GM21381 (cell line): ENCODE data around the gene KRTAP20-3.

ENCODE experiments used
- ATAC-seq: cut with Tn5 transposase; IDR thresholded peaks from one replicate; pipeline ENCODE4 v1.9.1; 2021; ENCODE audit warnings: mild to moderate bottlenecking, moderate library complexity; ENCODE audit not compliant: unreplicated experiment

KRTAP20-3 gene

DNA sequence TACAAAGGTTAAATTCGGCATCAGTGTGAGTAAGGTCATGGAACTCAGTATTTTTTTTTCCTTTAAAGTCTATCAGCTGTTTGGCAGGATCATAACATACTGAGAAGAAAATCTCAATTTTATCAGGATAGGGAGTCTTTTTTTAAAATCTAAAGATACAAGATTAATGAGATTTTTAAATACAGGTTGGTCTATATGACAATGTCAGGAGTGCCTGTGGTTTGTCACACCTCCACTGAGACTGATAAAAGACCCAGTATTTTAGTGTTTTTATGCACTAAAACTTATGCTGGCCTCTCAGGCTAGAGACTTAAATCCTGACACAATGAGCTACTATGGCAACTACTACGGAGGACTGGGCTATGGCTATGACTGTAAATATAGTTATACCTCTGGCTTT lies at the start of gene KRTAP20-3:
Gene KRTAP20-3 (plus strand): TSS at position 301 of the 400 bp plus-strand sequence.
- ATAC-seq: no peak

- no peak for ATAC-seq
Observed at GRCh38 chr21:30598802-30599201, 43.9 kb upstream of the KRTAP20-3 start, which contains the start of gene KRTAP6-2. Gene KRTAP6-2 (minus strand): TSS chr21:30598902. CDS start chr21:30598874, 28 bp downstream.

GRCh38 chr21:30600787-30601186 lies 41.9 kb upstream of the KRTAP20-3 start, which contains the start of gene KRTAP22-1:
Gene KRTAP22-1 (plus strand): TSS chr21:30601087.
- ATAC-seq: no peak

DNA sequence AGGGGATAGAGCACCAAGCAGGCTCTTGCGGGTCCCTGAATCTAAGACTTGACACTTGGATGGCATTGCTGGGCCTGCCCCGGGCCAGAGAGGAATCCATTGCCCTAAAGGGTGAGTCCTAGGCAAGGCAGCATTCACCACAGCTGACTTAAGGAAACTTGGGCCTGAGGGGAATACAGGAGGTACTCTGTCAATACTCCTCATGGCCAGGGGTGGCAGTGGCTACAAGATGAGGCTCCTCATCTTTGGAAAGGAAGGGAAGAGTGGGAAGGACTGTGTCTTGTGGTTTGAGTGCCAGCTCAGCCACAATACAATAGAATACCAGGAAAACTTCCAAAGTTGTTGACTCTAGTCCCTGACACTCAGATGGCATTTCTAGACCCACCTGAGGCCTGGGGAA lies 36.7 kb upstream of the KRTAP20-3 start:
- no peak for ATAC-seq

DNA sequence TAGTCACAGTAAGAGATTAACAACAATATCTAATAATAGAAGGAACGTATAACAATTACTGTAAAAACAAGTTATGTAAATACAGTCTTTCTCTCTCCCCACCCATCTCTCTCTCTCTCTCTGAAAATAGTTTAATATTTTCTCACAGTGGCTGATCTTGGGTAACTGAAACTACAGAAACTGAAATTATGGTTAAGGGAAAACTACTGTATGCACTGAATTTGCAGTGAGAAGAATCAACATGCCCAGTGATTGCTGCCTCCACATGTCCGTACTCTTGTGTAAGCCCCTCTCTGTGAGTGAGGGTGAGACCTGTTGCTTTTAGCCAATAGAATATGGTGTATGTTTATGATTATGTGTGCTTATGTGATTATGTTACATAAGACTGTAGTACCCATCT lies 30.5 kb upstream of the KRTAP20-3 start:
- ATAC-seq: no peak

DNA sequence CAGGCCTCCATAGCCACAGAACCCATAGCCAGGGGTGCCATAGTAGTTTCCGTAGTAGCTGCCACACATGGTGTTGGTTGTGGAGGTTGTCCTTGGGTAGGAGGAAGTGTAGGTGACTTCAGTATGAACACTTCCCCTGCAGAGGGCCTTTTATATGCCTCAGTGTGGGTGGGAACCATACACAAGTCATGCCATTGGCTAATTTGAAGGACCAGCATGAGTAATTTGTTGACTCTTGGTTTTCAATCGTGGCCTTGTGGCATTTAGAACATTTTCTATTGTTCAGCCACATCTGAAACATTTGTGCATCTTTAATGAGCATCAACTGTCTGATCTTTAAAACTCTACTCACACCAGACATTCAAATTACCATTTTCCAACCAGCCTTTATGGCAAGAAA lies 28.8 kb upstream of the KRTAP20-3 start, which contains the start of gene KRTAP6-1:
Gene KRTAP6-1 (minus strand): TSS at position 95 of the 400 bp plus-strand sequence. CDS start 26 bp downstream, at position 69.
- no peak for ATAC-seq

DNA sequence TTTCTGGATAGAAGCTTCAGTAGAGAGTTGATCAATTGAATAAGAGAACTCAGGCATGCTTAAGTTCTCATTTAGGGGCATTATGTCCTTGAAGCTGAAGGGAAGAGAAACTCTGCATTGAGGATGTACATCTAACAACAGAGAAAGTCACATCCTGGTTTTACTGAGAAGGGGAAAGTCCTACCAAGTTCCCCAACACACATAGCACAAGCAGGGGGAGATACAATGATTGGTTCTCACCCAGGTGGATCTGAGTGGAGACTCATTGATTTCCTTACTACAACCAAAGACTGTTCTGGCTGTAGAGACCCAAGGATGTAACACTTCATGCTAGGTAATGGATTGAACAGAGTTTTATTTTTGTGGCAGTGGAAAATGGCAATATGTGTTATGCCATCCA lies 27.5 kb upstream of the KRTAP20-3 start:
- no peak for ATAC-seq

- no peak for ATAC-seq
Observed at GRCh38 chr21:30616125-30616524, 26.5 kb upstream of the KRTAP20-3 start, which contains the start of gene KRTAP20-1. Gene KRTAP20-1 (plus strand): TSS chr21:30616425. CDS start chr21:30616455, 30 bp downstream.

- ATAC-seq: no peak
Observed at GRCh38 chr21:30620080-30620479, 22.6 kb upstream of the KRTAP20-3 start.

DNA sequence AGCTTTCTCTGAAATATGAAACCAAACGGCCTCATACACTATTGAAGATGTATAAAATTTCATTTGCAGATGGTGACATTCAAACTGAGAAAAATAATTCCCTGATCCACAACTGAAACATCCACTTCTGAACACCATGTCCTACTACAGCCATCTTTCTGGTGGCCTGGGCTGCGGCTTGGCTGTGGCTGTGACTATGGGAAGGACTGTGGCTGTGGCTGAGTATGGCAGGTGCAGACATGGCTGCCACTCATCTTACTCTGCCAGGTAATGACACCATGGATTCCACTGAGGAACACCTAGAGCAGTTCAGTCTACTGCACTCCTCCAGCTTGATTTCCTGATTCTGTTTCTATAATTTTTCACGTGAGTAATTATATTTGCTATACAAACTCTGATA lies 22.1 kb upstream of the KRTAP20-3 start, which contains the start of gene KRTAP20-4:
Gene KRTAP20-4 (plus strand): TSS at position 106 of the 400 bp plus-strand sequence.
- no peak for ATAC-seq

GRCh38 chr21:30623362-30623761 lies 19.3 kb upstream of the KRTAP20-3 start:
- ATAC-seq: no peak

DNA sequence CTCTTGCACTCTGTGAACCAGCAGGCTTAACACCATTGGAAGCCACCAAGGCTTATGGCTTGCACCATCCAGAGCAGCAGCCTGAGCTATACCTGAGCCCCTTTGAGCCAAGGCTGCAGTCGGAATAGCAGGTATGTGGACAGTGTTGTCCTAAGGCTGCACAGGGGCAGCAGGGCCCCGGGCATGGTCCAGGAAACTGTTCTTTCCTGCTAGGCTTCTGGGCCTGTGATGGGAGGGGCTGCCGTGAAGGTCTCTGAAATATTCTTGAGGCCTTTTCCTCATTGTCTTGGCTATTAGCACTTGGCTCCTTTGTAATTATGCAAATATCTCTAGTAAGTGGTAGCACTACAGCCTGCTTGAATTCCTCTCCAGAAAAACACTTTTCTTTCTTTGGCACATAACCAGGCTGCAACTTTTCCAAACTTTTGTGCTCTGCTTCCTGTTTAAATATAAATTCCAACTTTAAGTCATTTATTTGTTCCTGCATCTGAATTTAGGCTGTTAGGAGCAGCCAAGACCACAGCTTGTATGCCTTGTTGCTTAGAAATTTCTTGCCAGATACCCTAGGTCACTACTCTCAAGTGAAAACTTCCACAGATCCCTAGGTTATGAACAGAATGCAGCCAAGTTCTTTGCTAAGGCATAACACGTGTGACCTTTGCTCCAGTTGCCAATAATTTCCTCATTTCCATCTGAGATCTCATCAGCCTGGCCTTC lies 17.1 kb upstream of the KRTAP20-3 start:
- no peak for ATAC-seq

GRCh38 chr21:30628109-30628508 lies 14.6 kb upstream of the KRTAP20-3 start:
- no peak for ATAC-seq

- no peak for ATAC-seq
Observed at GRCh38 chr21:30629200-30629599, 13.5 kb upstream of the KRTAP20-3 start.

DNA sequence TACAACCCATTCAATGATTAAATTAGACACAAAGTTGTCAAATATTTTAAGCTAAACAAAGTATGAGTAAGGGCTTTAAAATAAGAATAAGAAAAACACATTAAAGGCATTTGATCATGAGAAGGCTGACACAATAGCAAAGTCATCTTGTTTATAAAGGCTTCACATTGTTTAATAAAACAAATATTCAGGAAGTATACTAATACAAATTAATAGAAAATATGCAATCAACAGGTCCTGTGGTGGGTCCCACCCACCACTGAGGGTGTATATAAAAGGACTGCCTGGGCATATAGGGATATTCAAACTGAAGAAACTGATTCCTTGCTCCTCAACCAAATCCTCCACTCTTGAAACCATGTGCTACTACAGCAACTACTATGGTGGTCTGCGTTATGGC lies 7.8 kb upstream of the KRTAP20-3 start, which contains the start of gene KRTAP20-2:
Gene KRTAP20-2 (plus strand): TSS at position 301 of the 400 bp plus-strand sequence. CDS start 58 bp downstream, at position 359.
- no peak for ATAC-seq

GRCh38 chr21:30638686-30639085 lies 4.0 kb upstream of the KRTAP20-3 start:
- no peak for ATAC-seq

DNA sequence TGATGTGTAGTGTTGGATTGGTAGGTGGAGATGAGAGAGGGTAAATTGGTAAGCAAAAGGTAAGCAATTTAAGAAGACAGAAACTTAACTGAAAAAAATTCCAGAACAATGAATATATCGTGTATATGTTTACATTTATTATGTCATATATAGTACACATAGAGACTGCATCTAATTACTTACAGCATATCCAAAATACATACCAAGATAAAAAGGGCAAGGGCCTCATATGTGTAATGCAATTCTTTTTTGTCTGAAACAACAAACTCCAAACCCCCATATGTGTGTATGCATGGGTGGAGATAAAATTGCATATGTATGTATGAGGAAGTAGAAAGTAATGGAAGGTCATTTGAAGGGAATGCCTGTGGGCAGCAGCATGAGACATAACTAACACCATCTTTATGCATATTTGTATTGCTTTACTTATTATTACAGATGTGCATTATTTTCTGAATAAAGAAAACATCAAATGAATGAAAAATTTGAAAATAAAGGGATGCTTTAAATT lies 4.3 kb downstream of the KRTAP20-3 start:
- no peak for ATAC-seq

GRCh38 chr21:30652891-30653290 lies 10.2 kb downstream of the KRTAP20-3 start:
- no peak for ATAC-seq

DNA sequence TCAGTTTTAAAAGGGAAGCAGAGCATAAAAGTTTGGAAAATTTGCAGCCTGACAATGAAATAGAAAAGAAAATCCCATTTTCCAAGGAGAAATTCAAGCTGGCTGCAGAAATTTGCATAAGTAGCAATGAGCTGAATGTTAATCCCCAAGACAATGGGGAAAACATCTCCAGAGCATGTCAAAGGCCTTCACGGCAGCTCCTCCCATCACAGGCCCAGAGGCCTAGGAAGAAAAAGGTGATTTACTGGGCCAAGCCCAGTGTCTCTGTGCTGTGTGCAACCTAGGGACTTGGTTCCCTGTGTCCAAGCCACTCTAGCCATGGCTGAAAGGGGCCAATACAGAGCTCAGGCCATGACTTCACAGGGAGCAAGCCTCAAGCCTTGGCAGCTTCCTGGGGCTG lies 26.1 kb downstream of the KRTAP20-3 start:
- ATAC-seq: no peak

GRCh38 chr21:30672985-30673650 lies 30.5 kb downstream of the KRTAP20-3 start:
- no peak for ATAC-seq

- ATAC-seq: no peak
Observed at GRCh38 chr21:30674312-30674711, 31.6 kb downstream of the KRTAP20-3 start.

DNA sequence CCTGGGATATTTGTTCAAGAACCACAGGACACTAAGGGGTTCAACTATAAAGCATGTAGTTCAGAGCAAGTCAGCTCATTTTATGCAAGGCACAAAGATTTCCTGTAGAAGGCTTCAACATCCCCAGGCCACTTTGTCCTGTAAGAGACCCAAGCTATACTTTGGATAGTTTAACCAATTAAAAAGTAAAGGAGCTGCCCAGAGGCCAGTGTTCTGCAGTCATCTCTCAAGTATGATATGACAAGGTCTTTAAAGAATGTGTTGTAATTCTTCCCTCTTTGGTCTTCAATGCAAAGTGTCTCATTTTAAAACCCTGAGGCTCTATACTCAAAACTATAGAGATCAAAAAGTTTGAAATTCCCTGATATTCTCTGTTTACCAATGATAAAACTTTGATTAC lies 34.1 kb downstream of the KRTAP20-3 start:
- no peak for ATAC-seq
